ENCODE results near the gene PLB1.

DNA sequence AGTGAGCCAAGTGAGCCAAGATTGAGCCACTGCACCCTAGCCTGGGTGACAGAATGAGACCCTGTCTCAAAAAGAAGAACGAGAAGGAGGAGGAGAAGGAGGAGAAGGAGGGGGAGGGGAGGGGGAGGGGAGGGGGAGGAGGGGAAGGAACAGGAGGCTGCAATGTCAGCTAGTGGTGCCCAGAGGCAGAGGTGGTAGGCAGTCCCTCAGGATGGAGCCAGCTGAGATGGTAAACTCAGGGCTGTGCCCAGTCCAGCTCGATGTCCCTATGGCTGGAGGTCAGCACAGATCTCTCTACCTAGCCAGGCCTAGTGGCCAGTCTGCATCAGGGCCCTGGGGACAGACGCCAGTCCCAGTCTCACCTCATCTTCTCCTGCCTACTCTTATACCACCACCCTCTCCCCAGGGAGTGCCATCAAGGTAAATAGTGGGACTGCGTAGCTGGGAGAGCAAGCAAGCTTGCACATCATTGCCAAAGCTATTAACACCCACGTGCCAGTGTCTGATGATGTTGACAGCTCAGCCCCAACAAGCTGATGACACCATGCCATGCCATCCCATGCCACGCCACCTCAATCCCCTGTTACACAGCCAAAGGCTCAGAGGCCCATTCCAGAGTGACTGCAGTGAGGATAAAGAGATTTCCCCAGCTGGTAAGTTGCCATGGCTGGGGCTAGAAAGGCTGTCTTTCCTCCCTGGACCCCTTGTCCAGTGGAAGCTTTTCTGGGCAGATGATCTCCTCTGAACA lies 7.6 kb upstream of the PLB1 start:
- TF ChIP-seq, protein P1, sequence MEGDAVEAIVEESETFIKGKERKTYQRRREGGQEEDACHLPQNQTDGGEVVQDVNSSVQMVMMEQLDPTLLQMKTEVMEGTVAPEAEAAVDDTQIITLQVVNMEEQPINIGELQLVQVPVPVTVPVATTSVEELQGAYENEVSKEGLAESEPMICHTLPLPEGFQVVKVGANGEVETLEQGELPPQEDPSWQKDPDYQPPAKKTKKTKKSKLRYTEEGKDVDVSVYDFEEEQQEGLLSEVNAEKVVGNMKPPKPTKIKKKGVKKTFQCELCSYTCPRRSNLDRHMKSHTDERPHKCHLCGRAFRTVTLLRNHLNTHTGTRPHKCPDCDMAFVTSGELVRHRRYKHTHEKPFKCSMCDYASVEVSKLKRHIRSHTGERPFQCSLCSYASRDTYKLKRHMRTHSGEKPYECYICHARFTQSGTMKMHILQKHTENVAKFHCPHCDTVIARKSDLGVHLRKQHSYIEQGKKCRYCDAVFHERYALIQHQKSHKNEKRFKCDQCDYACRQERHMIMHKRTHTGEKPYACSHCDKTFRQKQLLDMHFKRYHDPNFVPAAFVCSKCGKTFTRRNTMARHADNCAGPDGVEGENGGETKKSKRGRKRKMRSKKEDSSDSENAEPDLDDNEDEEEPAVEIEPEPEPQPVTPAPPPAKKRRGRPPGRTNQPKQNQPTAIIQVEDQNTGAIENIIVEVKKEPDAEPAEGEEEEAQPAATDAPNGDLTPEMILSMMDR (IDR thresholded peaks at IDR 0.05) = no peak
- no peak for TF ChIP-seq POLR2A (IDR thresholded peaks at IDR 0.05)
